ENCODE results near the gene DCUN1D1. TPM values are rescaled to one million over a fixed set of nuclear protein-coding genes. Genes with fewer than 3 reads are reported as not detected.

Gene DCUN1D1
- total RNA-seq, 2 experiments from 2014 or later, result 12.7 to 43.9 TPM

DNA sequence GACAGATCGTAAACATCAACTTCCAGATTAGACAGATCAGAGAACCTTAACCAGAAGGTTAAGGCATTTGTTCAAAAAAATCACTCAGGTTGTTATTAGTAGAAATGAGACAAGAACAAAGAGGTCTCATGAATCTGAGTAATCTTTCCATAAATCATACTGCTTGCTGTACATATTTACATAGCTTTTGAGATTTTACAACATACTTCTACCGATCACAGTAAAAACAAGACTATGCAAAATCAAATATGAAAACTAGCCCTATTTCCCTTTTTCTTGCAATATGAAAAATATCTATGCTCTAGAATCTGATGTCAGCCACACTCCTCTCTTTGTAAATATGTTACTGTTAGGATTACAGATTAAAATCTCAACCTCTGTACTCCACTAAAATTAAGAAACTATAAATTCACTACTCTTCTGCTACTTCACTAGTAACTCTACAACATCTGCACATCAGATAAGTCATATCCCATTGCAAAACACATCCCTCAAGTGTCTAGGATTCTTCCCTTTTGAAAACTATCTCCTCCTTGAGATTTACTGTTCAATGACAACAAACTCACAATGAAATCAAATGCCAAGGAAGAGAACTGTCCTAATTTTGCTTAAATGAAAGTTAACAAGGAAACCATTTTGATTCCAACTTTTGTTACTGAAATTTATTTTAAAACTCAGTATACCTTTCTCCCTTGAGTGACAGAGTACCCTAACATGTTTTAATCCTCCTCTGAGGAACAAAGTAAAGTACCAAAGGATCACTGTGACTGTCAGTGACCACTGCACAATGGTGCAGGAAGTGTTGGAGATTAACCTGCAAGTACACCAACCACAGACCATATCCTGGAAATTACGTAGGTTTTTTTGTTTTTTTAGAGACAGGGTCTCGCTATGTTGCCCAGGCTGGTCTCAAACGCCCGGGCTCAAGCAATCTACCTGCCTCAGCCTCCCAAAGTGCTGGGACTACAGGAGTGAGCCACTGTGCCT lies 12.8 kb downstream of the DCUN1D1 start:
- Histone ChIP-seq H3K79me2 (ENCODE audit: insufficient read depth, low read depth, low read length) (peaks cover 79% of the 10 kb centered on the region), H3K4me1 (ENCODE audit: insufficient read depth, low read length, poor library complexity, severe bottlenecking) (peaks cover 32% of the 10 kb centered on the region), H2AFZ (ENCODE audit: low read length) (no peak overlapping the region), H3K4me3 (ENCODE audit: low read depth, low read length, poor library complexity, severe bottlenecking) (peak overlapping the region; percentile 14), H3K9me3 (ENCODE audit: low read length) (no peaks in the 10 kb centered on the region), H3K9me2 (ENCODE audit: insufficient read depth, low read length) (no peaks in the 10 kb centered on the region), H4K20me1 (ENCODE audit: insufficient read depth, low read length) (peaks cover 10% of the 10 kb centered on the region), H3K36me3 (ENCODE audit: insufficient read depth, low read length) (peaks cover 29% of the 10 kb centered on the region), H3K4me2 (ENCODE audit: low read length) (peak overlapping the region; percentile 44), H3K27ac (ENCODE audit: low read depth, low read length, poor library complexity, severe bottlenecking) (peak overlapping the region; percentile 12)
- TF ChIP-seq, protein P1, sequence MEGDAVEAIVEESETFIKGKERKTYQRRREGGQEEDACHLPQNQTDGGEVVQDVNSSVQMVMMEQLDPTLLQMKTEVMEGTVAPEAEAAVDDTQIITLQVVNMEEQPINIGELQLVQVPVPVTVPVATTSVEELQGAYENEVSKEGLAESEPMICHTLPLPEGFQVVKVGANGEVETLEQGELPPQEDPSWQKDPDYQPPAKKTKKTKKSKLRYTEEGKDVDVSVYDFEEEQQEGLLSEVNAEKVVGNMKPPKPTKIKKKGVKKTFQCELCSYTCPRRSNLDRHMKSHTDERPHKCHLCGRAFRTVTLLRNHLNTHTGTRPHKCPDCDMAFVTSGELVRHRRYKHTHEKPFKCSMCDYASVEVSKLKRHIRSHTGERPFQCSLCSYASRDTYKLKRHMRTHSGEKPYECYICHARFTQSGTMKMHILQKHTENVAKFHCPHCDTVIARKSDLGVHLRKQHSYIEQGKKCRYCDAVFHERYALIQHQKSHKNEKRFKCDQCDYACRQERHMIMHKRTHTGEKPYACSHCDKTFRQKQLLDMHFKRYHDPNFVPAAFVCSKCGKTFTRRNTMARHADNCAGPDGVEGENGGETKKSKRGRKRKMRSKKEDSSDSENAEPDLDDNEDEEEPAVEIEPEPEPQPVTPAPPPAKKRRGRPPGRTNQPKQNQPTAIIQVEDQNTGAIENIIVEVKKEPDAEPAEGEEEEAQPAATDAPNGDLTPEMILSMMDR (conservative IDR thresholded peaks at IDR 0.05; ENCODE audit: low read length), result no peak
- TF ChIP-seq EZH2phosphoT487 (IDR thresholded peaks at IDR 0.05; ENCODE audit: borderline replicate concordance, low read depth, low read length), result no peak
- no TSS peak for BruUV-seq (replicated peaks)
- DNase-seq (ENCODE audit: low spot score), result peak; percentile 56
- POLR2A ChIA-PET, result no interaction called here
- intact Hi-C loops (cut with micrococcal nuclease; ENCODE audit: unreplicated experiment), result no loop called here
- CTCF ChIA-PET (ENCODE audit: unreplicated experiment), result no interaction called here

DNA sequence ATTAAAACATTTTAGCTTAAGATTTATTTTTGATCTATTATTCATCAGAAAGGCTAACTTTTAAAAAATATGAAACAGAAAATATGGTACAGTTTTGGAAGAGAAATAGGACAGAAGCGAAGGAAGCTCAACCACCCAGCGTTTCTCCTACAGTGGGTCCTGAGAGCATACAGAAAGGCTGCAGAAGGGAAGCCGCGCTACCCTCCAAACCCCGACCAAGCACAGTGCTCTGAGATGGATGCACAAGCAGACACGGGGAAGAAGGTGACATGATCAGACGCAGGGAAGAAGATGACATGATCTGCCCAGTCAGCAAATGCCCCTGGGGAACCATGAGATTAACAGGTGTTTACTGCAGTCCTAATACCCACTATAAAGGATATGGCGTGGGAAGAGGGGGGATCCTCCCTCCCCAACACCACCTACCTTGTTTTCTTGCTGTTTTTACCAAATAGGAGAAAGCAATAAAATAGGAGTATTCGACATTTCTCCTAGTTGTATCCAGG lies 14.4 kb downstream of the DCUN1D1 start:
- Histone ChIP-seq H3K27ac (ENCODE audit: low read depth, low read length, poor library complexity, severe bottlenecking) (no peak overlapping the region), H3K4me2 (ENCODE audit: low read length) (no peak overlapping the region), H2AFZ (ENCODE audit: low read length) (no peak overlapping the region), H4K20me1 (ENCODE audit: insufficient read depth, low read length) (peaks cover 6% of the 10 kb centered on the region), H3K79me2 (ENCODE audit: insufficient read depth, low read depth, low read length) (peaks cover 63% of the 10 kb centered on the region), H3K4me3 (ENCODE audit: low read depth, low read length, poor library complexity, severe bottlenecking) (no peak overlapping the region), H3K9me3 (ENCODE audit: low read length) (no peaks in the 10 kb centered on the region), H3K4me1 (ENCODE audit: insufficient read depth, low read length, poor library complexity, severe bottlenecking) (peaks cover 24% of the 10 kb centered on the region), H3K36me3 (ENCODE audit: insufficient read depth, low read length) (peaks cover 43% of the 10 kb centered on the region), H3K9me2 (ENCODE audit: insufficient read depth, low read length) (no peaks in the 10 kb centered on the region)
- no TSS peak for BruUV-seq (replicated peaks)
- no peak for DNase-seq (ENCODE audit: low spot score)
- ChIA-PET CTCF (ENCODE audit: unreplicated experiment) (no interaction called here), POLR2A (interaction anchor here (0.5 to 0.7 kb wide), 3 partner anchors 10 to 1041 kb away, joined by 3 to 5 read pairs (median 3); no protein-coding TSS in a partner anchor)
- intact Hi-C loops (cut with micrococcal nuclease; ENCODE audit: unreplicated experiment), result no loop called here
- TF ChIP-seq EZH2phosphoT487 (IDR thresholded peaks at IDR 0.05; ENCODE audit: borderline replicate concordance, low read depth, low read length), result no peak
- TF ChIP-seq, protein P1 (conservative IDR thresholded peaks at IDR 0.05; ENCODE audit: low read length), result no peak

DNA sequence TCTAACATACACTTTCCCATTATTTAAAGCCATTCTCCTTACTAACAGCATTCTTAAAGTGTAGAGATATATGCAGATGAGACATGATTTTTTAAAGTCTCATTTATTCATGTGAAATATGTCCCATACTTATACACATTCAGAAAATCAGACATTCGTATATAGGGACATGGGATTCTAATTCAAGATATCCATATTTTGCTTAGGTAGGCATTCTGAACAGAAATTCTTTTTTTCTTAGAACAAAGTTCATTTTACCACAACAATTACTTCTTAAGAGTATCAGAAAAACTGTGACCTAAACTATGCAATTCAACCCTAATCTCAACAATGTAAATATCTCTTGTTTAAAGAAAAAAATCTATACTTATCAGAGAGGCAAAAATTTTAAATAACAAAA lies 16.2 kb downstream of the DCUN1D1 start:
- no peak overlapping the region for H3K4me2 ChIP-seq (ENCODE audit: low read length)
- H3K4me3 ChIP-seq (ENCODE audit: low read depth, low read length, poor library complexity, severe bottlenecking), result no peak overlapping the region
- peaks cover 59% of the 10 kb centered on the region for H3K36me3 ChIP-seq (ENCODE audit: insufficient read depth, low read length)
- intact Hi-C loops (cut with micrococcal nuclease; ENCODE audit: unreplicated experiment), result no loop called here
- H2AFZ ChIP-seq (ENCODE audit: low read length), result no peak overlapping the region
- TF ChIP-seq, protein P1 (conservative IDR thresholded peaks at IDR 0.05; ENCODE audit: low read length), result no peak
- TF ChIP-seq EZH2phosphoT487 (IDR thresholded peaks at IDR 0.05; ENCODE audit: borderline replicate concordance, low read depth, low read length), result no peak
- H3K79me2 ChIP-seq (ENCODE audit: insufficient read depth, low read depth, low read length), result peaks cover 45% of the 10 kb centered on the region
- no peaks in the 10 kb centered on the region for H3K9me3 ChIP-seq (ENCODE audit: low read length)
- ChIA-PET CTCF (ENCODE audit: unreplicated experiment) (no interaction called here), POLR2A (no interaction called here)
- no peak overlapping the region for H3K27ac ChIP-seq (ENCODE audit: low read depth, low read length, poor library complexity, severe bottlenecking)
- DNase-seq (ENCODE audit: low spot score), result no peak
- BruUV-seq (replicated peaks), result no TSS peak
- H3K4me1 ChIP-seq (ENCODE audit: insufficient read depth, low read length, poor library complexity, severe bottlenecking), result peaks cover 24% of the 10 kb centered on the region
- H3K9me2 ChIP-seq (ENCODE audit: insufficient read depth, low read length), result no peaks in the 10 kb centered on the region
- H4K20me1 ChIP-seq (ENCODE audit: insufficient read depth, low read length), result no peaks in the 10 kb centered on the region; the same call in 1 of the 2 replicates
